Mucosa of descending colon (tissue), 3 donors: ENCODE results near the gene SOHLH2. TPM values are rescaled to one million over a fixed set of nuclear protein-coding genes. Genes with fewer than 3 reads are reported as not detected.

Source experiments
- ATAC-seq: fragments of 200-7000 bp; cut with Tn5 transposase; one replicate; pipeline ENCODE4 v1.9.1; 2020; ENCODE audit warnings: mild to moderate bottlenecking, moderate library complexity
- DNase-seq, 3 donors: peaks; one replicate each; pipeline ENCODE4 v3.0.0-alpha.2; 2020
- H3K36me3 ChIP-seq: fragments of 200-600 bp; one replicate; pipeline ENCODE4 v1.8.0; 2021; ENCODE audit warnings: low read depth, mild to moderate bottlenecking
- H3K4me1 ChIP-seq: fragments of 200-600 bp; one replicate; pipeline ENCODE4 v1.8.0; 2021; ENCODE audit warnings: low read depth, mild to moderate bottlenecking
- H3K4me3 ChIP-seq: fragments of 200-600 bp; one replicate; pipeline ENCODE4 v1.8.0; 2021; ENCODE audit warnings: mild to moderate bottlenecking
- H3K9me3 ChIP-seq: fragments of 200-600 bp; one replicate; pipeline ENCODE4 v1.8.0; 2021; ENCODE audit warnings: mild to moderate bottlenecking
- intact Hi-C, 2 donors: fragments of 100-400 bp; cut with DNase I in 1 of 2; cut with micrococcal nuclease in 1 of 2; formaldehyde crosslinking; loops; one replicate each; pipeline versions ENCODE4 v1.11.0 to v1.11.1; 2022; cut with DNase I, micrococcal nuclease
- long read RNA-seq, 2 donors: library from polyadenylated mRNA; unstranded; transcript quantifications; one replicate each; pipeline ENCODE4 v2.0.0, GENCODE V29; 2019 to 2021
- total RNA-seq, 3 donors: library from RNA; stranded (reverse); fragmentation: NEBNext Ultra II Directional in 2 of 3; extraction: Animal tissue kit (Norgen Biotek cat#: 25700) in 2 of 3; gene quantifications; one replicate each; pipeline versions ENCODE4 v1.2.1 to v1.2.4, GENCODE V29; 2021 to 2023
- TF ChIP-seq, protein P1 (sequence below): fragments of 200-600 bp; IDR thresholded peaks from one replicate; pipeline ENCODE4 v1.8.0; 2022; ENCODE audit warnings: antibody characterized with exemption, mild to moderate bottlenecking
- donor health status: DM: no; HTN: no; CAD: no; lungs with moderate emphysema.
- donor health status: DM: no; HTN: no; CAD: no.
- donor health status: DM: no; HTN: yes; CAD: no.

Gene SOHLH2
- total RNA-seq, result 1 to 10 TPM in 1 of 3 donors, under 1 TPM in 2; 0.20 to 2.2 (median 0.39) TPM
- long read RNA-seq, donor 1, result 0 reads
- long read RNA-seq, donor 2, result 0 reads

GRCh38 chr13:36214163-36214921, at the start of gene SOHLH2:
SOHLH2 (minus strand) TSS chr13:36214556; CDS start chr13:36214526, 30 bp downstream.
- Histone ChIP-seq H3K36me3 (no peaks in the 10 kb centered on the region), H3K9me3 (peaks cover 5% of the 10 kb centered on the region), H3K4me1 (no peaks in the 10 kb centered on the region), H3K4me3 (no peak within 1 kb of the TSS)
- intact Hi-C loops, result no loop called here
- peak in 1 of 3 donors; percentile 40 for DNase-seq
- TF ChIP-seq, protein P1, sequence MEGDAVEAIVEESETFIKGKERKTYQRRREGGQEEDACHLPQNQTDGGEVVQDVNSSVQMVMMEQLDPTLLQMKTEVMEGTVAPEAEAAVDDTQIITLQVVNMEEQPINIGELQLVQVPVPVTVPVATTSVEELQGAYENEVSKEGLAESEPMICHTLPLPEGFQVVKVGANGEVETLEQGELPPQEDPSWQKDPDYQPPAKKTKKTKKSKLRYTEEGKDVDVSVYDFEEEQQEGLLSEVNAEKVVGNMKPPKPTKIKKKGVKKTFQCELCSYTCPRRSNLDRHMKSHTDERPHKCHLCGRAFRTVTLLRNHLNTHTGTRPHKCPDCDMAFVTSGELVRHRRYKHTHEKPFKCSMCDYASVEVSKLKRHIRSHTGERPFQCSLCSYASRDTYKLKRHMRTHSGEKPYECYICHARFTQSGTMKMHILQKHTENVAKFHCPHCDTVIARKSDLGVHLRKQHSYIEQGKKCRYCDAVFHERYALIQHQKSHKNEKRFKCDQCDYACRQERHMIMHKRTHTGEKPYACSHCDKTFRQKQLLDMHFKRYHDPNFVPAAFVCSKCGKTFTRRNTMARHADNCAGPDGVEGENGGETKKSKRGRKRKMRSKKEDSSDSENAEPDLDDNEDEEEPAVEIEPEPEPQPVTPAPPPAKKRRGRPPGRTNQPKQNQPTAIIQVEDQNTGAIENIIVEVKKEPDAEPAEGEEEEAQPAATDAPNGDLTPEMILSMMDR, result no peak
- ATAC-seq, result no peak

GRCh38 chr13:36261976-36262375, 47.6 kb upstream of the SOHLH2 start:
- Histone ChIP-seq H3K4me1 (no peaks in the 10 kb centered on the region), H3K9me3 (no peaks in the 10 kb centered on the region), H3K4me3 (no peak overlapping the region), H3K36me3 (no peaks in the 10 kb centered on the region)
- intact Hi-C loops, result no loop called here
- DNase-seq (no peak), ATAC-seq (no peak)
- TF ChIP-seq, protein P1, result no peak

DNA sequence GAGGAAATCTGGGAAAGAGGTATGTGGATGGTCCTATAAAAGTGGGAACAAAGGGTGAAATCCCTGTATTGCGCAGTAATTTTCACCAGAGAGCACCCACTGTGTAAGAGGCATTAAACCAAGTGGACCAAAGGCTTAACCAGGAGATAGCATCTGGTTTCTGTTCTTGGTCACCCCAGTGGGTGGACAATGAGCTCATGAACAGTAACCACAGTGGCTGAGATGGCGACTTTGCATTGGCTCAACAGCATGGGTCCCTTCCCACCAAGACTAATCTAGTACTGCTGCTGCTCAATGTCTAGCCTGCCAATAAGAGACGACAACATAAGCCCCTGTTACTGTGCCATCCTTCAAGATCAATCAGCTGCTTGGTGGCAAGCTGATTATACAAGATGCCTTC, 46.7 kb upstream of the SOHLH2 start:
- Histone ChIP-seq H3K36me3 (no peaks in the 10 kb centered on the region), H3K9me3 (no peaks in the 10 kb centered on the region), H3K4me3 (no peak overlapping the region), H3K4me1 (no peaks in the 10 kb centered on the region)
- ATAC-seq (no peak), DNase-seq (no peak)
- TF ChIP-seq, protein P1, result no peak
- intact Hi-C loops, result no loop called here

- no peaks in the 10 kb centered on the region for H3K36me3 ChIP-seq
- H3K4me1 ChIP-seq, result no peaks in the 10 kb centered on the region
- DNase-seq (no peak), ATAC-seq (no peak)
- H3K9me3 ChIP-seq, result no peaks in the 10 kb centered on the region
- no peak overlapping the region for H3K4me3 ChIP-seq
- TF ChIP-seq, protein P1, result no peak
- intact Hi-C loops, result no loop called here
These were observed 45.2 kb upstream of the SOHLH2 start for GRCh38 chr13:36259361-36260137.

- TF ChIP-seq, protein P1, result no peak
- H3K9me3 ChIP-seq, result no peaks in the 10 kb centered on the region
- no peak for ATAC-seq
These were observed 44.5 kb upstream of the SOHLH2 start for GRCh38 chr13:36258831-36259230.

More at GRCh38 chr13:36258831-36259230, 44.5 kb upstream of the SOHLH2 start:
- no peak for DNase-seq
- H3K4me3 ChIP-seq, result no peak overlapping the region
- H3K4me1 ChIP-seq, result no peaks in the 10 kb centered on the region
- no peaks in the 10 kb centered on the region for H3K36me3 ChIP-seq
- intact Hi-C loops, result no loop called here
